GM12878 (cell line): ENCODE data around the gene KIF5C.

Experiments
- ELK1 ChIP-seq: IDR thresholded peaks from 2 replicates; pipeline ENCODE4 v1.6.1; 2012; ENCODE audit warnings: low read depth, low read length, improper control_type of control experiment
- EP300 ChIP-seq, 2 experiments: fragments of 150-350 bp in 1 of 2; IDR thresholded peaks; 2 replicates each; pipeline ENCODE4 v1.6.1; 2011 to 2012; ENCODE audit warnings: low read depth in 2 of 2, low read length in 2 of 2, borderline replicate concordance in 1 of 2, improper control_type of control experiment in 1 of 2, inconsistent platforms in 1 of 2; ENCODE audit not compliant: control insufficient read depth in 1 of 2
- ETV6 ChIP-seq, 2 experiments: fragments of 450-650 bp in 1 of 2; IDR thresholded peaks in 1 of 2; conservative IDR thresholded peaks in 1 of 2; 2 replicates each; pipeline ENCODE4 v1.6.1; 2014; ENCODE audit warnings: antibody characterized with exemption in 1 of 2, borderline replicate concordance in 1 of 2, low read depth in 1 of 2, mild to moderate bottlenecking in 1 of 2, moderate library complexity in 1 of 2
- EZH2 ChIP-seq: IDR thresholded peaks from 2 replicates; pipeline ENCODE4 v1.6.1; 2012; ENCODE audit warnings: low read depth, mild to moderate bottlenecking, control low read depth, inconsistent platforms, low read length, borderline replicate concordance; ENCODE audit not compliant: control insufficient read depth
- JUND ChIP-seq: IDR thresholded peaks from 2 replicates; pipeline ENCODE4 v1.6.1; 2012; ENCODE audit warnings: low read depth, mild to moderate bottlenecking, low read length, improper control_type of control experiment, moderate library complexity
- MAX ChIP-seq: IDR thresholded peaks from 2 replicates; pipeline ENCODE4 v1.6.1; 2012; ENCODE audit warnings: low read depth, low read length, improper control_type of control experiment
- NFYB ChIP-seq: IDR thresholded peaks from 2 replicates; pipeline ENCODE4 v1.6.1; 2011; ENCODE audit warnings: low read depth, mild to moderate bottlenecking, low read length, improper control_type of control experiment, moderate library complexity; ENCODE audit not compliant: insufficient read depth
- POLR2A ChIP-seq: IDR thresholded peaks from 2 replicates; pipeline ENCODE4 v1.6.1; 2011; ENCODE audit warnings: low read depth, mild to moderate bottlenecking, low read length
- POLR2AphosphoS5 ChIP-seq: IDR thresholded peaks from 2 replicates; pipeline ENCODE4 v1.6.1; 2011; ENCODE audit warnings: mild to moderate bottlenecking, low read length, inconsistent platforms
- SMAD1 ChIP-seq: fragments of 450-650 bp; IDR thresholded peaks from 2 replicates; pipeline ENCODE4 v1.6.1; 2018; ENCODE audit warnings: mild to moderate bottlenecking, low read depth; ENCODE audit not compliant: partially characterized antibody
- SMAD5 ChIP-seq: IDR thresholded peaks from 2 replicates; pipeline ENCODE4 v1.6.1; 2016; ENCODE audit warnings: antibody characterized with exemption, low read depth

GRCh38 chr2:149028377-149028776, 153.3 kb downstream of the KIF5C start:
- no peak for TF ChIP-seq NFYB
- no peak for TF ChIP-seq ETV6 (conservative IDR thresholded peaks at IDR 0.05 in 1 of 2, IDR thresholded peaks at IDR 0.05 in 1 of 2; ENCODE audit: borderline replicate concordance in 1 of 2, low read depth in 1 of 2)
- no peak for TF ChIP-seq SMAD5
- no peak for TF ChIP-seq MAX
- no peak for TF ChIP-seq ELK1
- no peak for TF ChIP-seq EZH2
- no peak for TF ChIP-seq POLR2A
- TF ChIP-seq POLR2AphosphoS5 = no peak
- TF ChIP-seq EP300 (IDR thresholded peaks at IDR 0.05; ENCODE audit: borderline replicate concordance in 1 of 2, control insufficient read depth in 1 of 2, low read depth in 2 of 2, low read length in 2 of 2) = no peak
- no peak for TF ChIP-seq SMAD1
- TF ChIP-seq JUND = no peak
